Retinal pigment epithelial cell (primary cell): ENCODE measurements around the gene XRN1.
"Not testable (repeated sequence)": the region's sequence is repeated elsewhere in the genome, so short reads cannot be mapped to it uniquely, and the experiment has no call there.

Source experiments
- DNase-seq: peaks from one replicate; pipeline ENCODE4 v3.0.0-alpha.2; 2010; ENCODE audit warnings: low read depth
- H3K4me3 ChIP-seq: 2 replicates; pipeline ENCODE4 v1.5.1; 2011; ENCODE audit warnings: mild to moderate bottlenecking, low read length, control low read depth, moderate library complexity
- TF ChIP-seq, protein P1 (sequence below): conservative IDR thresholded peaks from 2 replicates; pipeline ENCODE4 v1.5.1; 2011; ENCODE audit warnings: low read depth, low read length, control low read depth, inconsistent platforms

Gene XRN1

DNA sequence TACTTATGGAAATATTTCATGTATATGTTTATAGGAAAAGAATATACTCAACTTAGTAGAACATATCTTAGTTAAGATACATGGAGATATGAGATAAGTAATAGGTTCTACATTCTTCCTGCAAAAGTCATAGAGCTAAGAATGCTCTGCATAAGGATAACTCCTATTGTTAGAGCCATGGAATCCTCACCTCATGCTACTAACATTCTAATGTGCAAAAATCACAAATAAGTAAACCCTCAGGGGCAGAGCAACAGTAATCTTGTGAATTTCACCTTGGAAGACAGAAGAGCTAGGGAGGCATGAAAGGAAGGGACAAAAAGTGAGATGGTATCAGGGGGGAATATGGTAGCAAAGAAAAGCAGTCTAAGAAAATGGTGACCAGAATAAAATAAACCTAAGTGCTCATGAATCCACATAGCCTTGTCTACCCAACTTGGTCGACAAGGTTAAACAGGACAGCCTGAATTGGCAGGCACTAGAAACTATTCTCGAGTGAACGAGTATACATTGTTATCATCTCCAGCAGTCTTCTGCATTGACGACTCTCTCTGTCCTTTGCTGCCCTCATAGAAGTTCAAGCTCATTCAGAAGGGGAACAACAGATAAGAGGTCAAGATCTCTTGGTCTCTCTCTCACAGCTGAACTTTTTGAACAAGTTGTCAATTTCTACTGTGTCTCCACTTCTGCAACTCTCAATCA, 52.8 kb downstream of the XRN1 start:
- DNase-seq: no peak
- TF ChIP-seq, protein P1, sequence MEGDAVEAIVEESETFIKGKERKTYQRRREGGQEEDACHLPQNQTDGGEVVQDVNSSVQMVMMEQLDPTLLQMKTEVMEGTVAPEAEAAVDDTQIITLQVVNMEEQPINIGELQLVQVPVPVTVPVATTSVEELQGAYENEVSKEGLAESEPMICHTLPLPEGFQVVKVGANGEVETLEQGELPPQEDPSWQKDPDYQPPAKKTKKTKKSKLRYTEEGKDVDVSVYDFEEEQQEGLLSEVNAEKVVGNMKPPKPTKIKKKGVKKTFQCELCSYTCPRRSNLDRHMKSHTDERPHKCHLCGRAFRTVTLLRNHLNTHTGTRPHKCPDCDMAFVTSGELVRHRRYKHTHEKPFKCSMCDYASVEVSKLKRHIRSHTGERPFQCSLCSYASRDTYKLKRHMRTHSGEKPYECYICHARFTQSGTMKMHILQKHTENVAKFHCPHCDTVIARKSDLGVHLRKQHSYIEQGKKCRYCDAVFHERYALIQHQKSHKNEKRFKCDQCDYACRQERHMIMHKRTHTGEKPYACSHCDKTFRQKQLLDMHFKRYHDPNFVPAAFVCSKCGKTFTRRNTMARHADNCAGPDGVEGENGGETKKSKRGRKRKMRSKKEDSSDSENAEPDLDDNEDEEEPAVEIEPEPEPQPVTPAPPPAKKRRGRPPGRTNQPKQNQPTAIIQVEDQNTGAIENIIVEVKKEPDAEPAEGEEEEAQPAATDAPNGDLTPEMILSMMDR: no peak
- H3K4me3 ChIP-seq: no peak overlapping the region

DNA sequence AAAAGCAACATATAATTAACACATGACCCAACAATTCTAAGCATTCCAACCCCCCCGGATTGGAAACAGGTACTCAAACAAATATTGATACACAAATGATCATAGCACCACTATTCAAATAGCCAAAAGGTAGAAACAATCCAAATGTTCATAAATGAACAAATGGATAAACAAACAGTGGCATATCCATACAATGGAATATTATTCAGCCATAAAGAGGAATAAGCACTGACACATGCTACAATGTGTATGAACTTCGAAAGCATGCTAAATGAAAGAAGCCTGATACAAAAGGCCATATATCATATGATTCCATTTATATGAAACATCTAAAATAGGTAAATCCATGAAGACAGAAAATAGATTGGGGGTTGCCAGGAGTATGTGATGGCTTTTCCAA, 62.8 kb downstream of the XRN1 start:
- DNase-seq: no peak
- no peak overlapping the region for H3K4me3 ChIP-seq
- TF ChIP-seq, protein P1: no peak

GRCh38 chr3:142374687-142375086, 73.2 kb downstream of the XRN1 start:
- TF ChIP-seq, protein P1: no peak
- no peak for DNase-seq
- no peak overlapping the region for H3K4me3 ChIP-seq

- peak; percentile 1 for DNase-seq
- not testable (repeated sequence) for H3K4me3 ChIP-seq
Observed at GRCh38 chr3:142369576-142369975, 78.3 kb downstream of the XRN1 start.

DNA sequence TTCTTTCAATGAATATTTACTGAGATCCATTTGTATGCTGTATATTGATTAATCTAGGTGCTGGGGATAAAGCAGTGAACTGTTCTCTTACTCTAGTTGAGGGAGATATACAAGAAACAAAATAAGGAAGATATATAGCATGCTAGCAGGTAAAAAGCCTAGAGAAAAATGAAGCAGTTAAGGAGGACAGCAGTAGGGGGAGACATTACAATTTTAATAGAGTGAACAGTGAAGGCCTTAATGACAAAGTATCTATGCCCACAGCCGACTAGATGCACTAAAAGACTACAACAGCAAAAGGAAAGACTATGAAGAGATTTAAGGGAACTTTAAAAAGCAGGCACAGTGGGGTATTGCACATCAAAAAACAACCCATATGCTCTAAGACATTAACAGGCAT, 81.4 kb downstream of the XRN1 start:
- TF ChIP-seq, protein P1: peak; percentile 38
- no peak for DNase-seq
- no peak overlapping the region for H3K4me3 ChIP-seq

DNA sequence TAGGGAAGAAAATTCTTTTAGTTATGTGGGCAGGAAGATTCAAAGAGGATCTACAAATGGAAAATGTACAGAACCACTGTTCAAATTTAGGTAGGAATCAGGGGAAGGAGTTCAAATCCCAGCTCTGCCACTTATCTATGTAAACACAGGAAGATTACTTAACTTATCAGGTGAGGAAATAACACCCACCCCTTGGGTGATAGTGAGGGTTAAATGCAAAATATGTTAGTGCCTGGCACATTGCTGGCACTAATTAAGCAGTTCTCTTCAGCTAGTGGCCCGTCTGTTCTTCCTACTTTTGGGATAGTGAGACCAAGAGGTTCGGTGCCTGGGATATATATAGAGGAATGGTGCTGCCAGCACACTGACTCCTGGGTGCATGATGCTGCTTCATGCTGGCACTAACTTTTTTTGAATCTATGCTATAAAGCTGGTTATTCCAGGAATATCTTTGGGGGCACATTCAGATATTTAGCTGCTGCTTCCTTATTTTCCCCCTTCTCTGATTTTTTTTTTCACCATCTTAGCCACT, 83.8 kb downstream of the XRN1 start:
- TF ChIP-seq, protein P1: no peak
- no peak for DNase-seq
- H3K4me3 ChIP-seq: no peak overlapping the region

GRCh38 chr3:142363433-142363832, 84.4 kb downstream of the XRN1 start:
- H3K4me3 ChIP-seq, DNase-seq: not testable (repeated sequence)

DNA sequence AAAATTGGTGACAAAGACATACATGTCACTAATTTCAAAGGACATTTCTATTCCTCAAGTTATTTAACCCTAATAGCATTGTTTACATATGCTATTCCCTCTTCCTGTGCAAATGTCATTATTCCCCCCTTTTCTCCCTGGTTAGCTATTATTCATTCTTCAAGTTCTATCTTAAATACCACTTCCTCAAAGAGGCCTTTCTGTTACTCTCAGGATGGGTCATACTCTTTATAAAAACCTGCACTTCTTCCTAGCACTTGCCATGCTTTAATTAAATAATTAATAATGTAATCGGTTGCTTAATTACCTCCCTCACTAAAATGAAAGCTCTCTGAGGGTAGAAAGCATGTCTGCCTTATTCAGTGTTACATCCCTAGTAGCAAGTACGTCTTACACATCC, 88.5 kb downstream of the XRN1 start:
- no peak overlapping the region for H3K4me3 ChIP-seq
- DNase-seq: no peak
- TF ChIP-seq, protein P1: no peak
